H1 (cell line): ENCODE measurements around the gene KCNB1. TPM values are rescaled to one million over a fixed set of nuclear protein-coding genes. Genes with fewer than 3 reads are reported as not detected.

Experiments used
- CTCF ChIA-PET: fragments of 300-600 bp; sonication (Branson Sonifier 250); formaldehyde crosslinking; loops from one replicate; lab custom pipeline; 2021; ENCODE audit not compliant: partially characterized antibody; lab: Charles Lee
- POLR2A ChIA-PET: fragments of 300-600 bp; sonication (Branson Sonifier 250); formaldehyde crosslinking; loops from one replicate; lab custom pipeline; 2021; ENCODE audit warnings: inconsistent platforms; ENCODE audit not compliant: partially characterized antibody; lab: Charles Lee
- DNase-seq, 2 experiments: peaks; one replicate each; pipeline versions ENCODE4 v3.0.0 to v3.0.0-alpha.2; 2010 to 2022; ENCODE audit warnings: low spot score in 2 of 2, low read depth in 1 of 2, mixed read lengths in 1 of 2
- FAIRE-seq: peaks from 2 replicates; lab custom pipeline; 2011; peaks lifted over from hg19 to GRCh38; lab: Jason Lieb, UNC
- H2AFZ ChIP-seq: 2 replicates; pipeline ENCODE4 v1.8.1; 2012; ENCODE audit warnings: low read length, inconsistent platforms
- H2AK5ac ChIP-seq: 2 replicates; pipeline ENCODE4 v1.6.1; 2013; ENCODE audit warnings: low read depth, low read length
- H2BK120ac ChIP-seq: replicated peaks from 2 replicates; pipeline ENCODE3; 2013; ENCODE audit warnings: low read depth, low read length, inconsistent platforms
- H2BK12ac ChIP-seq: 2 replicates; pipeline ENCODE4 v1.6.1; 2013; ENCODE audit warnings: low read depth, low read length
- H2BK15ac ChIP-seq: 2 replicates; pipeline ENCODE4 v1.6.1; 2013; ENCODE audit warnings: low read length
- H2BK20ac ChIP-seq: 2 replicates; pipeline ENCODE4 v1.6.1; 2013; ENCODE audit warnings: low read length
- H2BK5ac ChIP-seq: 2 replicates; pipeline ENCODE4 v1.6.1; 2013; ENCODE audit warnings: low read depth, low read length
- H3K14ac ChIP-seq: 2 replicates; pipeline ENCODE4 v1.6.1; 2013; ENCODE audit warnings: inconsistent platforms; ENCODE audit not compliant: insufficient read length
- H3K18ac ChIP-seq: 2 replicates; pipeline ENCODE4 v1.6.1; 2013; ENCODE audit warnings: low read length; ENCODE audit errors: extremely low read depth
- H3K23ac ChIP-seq: 2 replicates; pipeline ENCODE4 v1.6.1; 2013; ENCODE audit warnings: inconsistent platforms; ENCODE audit not compliant: insufficient read length
- H3K23me2 ChIP-seq: 2 replicates; pipeline ENCODE4 v1.6.1; 2013; ENCODE audit warnings: low read depth, low read length
- H3K27ac ChIP-seq: 2 replicates; pipeline ENCODE4 v1.6.1; 2011; ENCODE audit warnings: low read depth, low read length, inconsistent platforms
- H3K27me3 ChIP-seq, 4 experiments: replicated peaks in 1 of 4; 1 replicate in 1 of 4; 2 replicates in 3 of 4; pipeline versions ENCODE4 v1.6.1 to v1.8.1; 2011 to 2013; ENCODE audit warnings: low read length in 3 of 4, mild to moderate bottlenecking in 3 of 4, inconsistent platforms in 2 of 4, mixed read lengths in 2 of 4, moderate library complexity in 1 of 4; ENCODE audit not compliant: control insufficient read depth in 3 of 4, insufficient read depth in 3 of 4; ENCODE audit errors: extremely low read depth in 1 of 4
- H3K36me3 ChIP-seq, 4 experiments: 2 replicates each; pipeline versions ENCODE4 v1.6.1 to v1.8.1; 2011 to 2013; ENCODE audit warnings: mild to moderate bottlenecking in 4 of 4, low read length in 3 of 4, moderate library complexity in 2 of 4, control low read depth in 1 of 4, inconsistent platforms in 1 of 4; ENCODE audit not compliant: insufficient read depth in 4 of 4, control insufficient read depth in 2 of 4
- H3K4ac ChIP-seq: replicated peaks from 2 replicates; pipeline ENCODE3; 2013; ENCODE audit warnings: low read length, low read depth, mixed read lengths, inconsistent platforms; ENCODE audit not compliant: insufficient read length
- H3K4me1 ChIP-seq, 4 experiments: replicated peaks in 1 of 4; 1 replicate in 1 of 4; 2 replicates in 3 of 4; pipeline versions ENCODE4 v1.6.1 to v1.8.1; 2011 to 2013; ENCODE audit warnings: low read length in 3 of 4, inconsistent platforms in 2 of 4, mixed read lengths in 1 of 4; ENCODE audit not compliant: insufficient read depth in 4 of 4, control insufficient read depth in 3 of 4
- H3K4me2 ChIP-seq, 2 experiments: 2 replicates each; pipeline versions ENCODE4 v1.6.1 to v1.8.1; 2011 to 2013; ENCODE audit warnings: low read depth in 2 of 2, low read length in 2 of 2, control low read depth in 1 of 2, inconsistent platforms in 1 of 2, mild to moderate bottlenecking in 1 of 2; ENCODE audit not compliant: insufficient read depth in 1 of 2
- H3K4me3 ChIP-seq, 4 experiments: fragments of 200-600, 300-600 bp in 1 of 4; sonication (generic), shearing (Covaris generic), sonication (Bioruptor Twin) in 1 of 4; 2 replicates each; pipeline versions ENCODE4 v1.5.1 to v1.8.1; 2011 to 2016; ENCODE audit warnings: low read length in 4 of 4, low read depth in 3 of 4, control low read depth in 2 of 4, inconsistent platforms in 2 of 4, mild to moderate bottlenecking in 2 of 4, mixed read lengths in 1 of 4, moderate library complexity in 1 of 4; ENCODE audit not compliant: insufficient read depth in 2 of 4; ENCODE audit errors: extremely low read depth in 1 of 4
- H3K56ac ChIP-seq: replicated peaks from 2 replicates; pipeline ENCODE3; 2013; ENCODE audit warnings: low read depth, mild to moderate bottlenecking, mixed read lengths, low read length, inconsistent platforms; ENCODE audit not compliant: insufficient read length
- H3K79me1 ChIP-seq: 2 replicates; pipeline ENCODE4 v1.6.1; 2013; ENCODE audit warnings: low read depth, low read length, control low read depth
- H3K79me2 ChIP-seq, 2 experiments: 2 replicates each; pipeline versions ENCODE4 v1.6.1 to v1.8.1; 2012 to 2013; ENCODE audit warnings: low read length in 2 of 2, mild to moderate bottlenecking in 2 of 2, inconsistent platforms in 1 of 2; ENCODE audit not compliant: insufficient read depth in 2 of 2, control insufficient read depth in 1 of 2
- H3K9ac ChIP-seq, 4 experiments: replicated peaks in 1 of 4; 1 replicate in 1 of 4; 2 replicates in 3 of 4; pipeline versions ENCODE4 v1.6.1 to v1.8.1; 2011 to 2013; ENCODE audit warnings: low read depth in 3 of 4, low read length in 3 of 4, control low read depth in 2 of 4, mild to moderate bottlenecking in 2 of 4, moderate library complexity in 2 of 4, inconsistent platforms in 1 of 4; ENCODE audit errors: extremely low read depth in 1 of 4
- H3K9me3 ChIP-seq, 2 experiments: 2 replicates each; pipeline versions ENCODE4 v1.6.1 to v1.8.1; 2012 to 2013; ENCODE audit warnings: mild to moderate bottlenecking in 2 of 2, moderate library complexity in 2 of 2, control low read depth in 1 of 2, inconsistent platforms in 1 of 2, low read depth in 1 of 2, low read length in 1 of 2, mixed read lengths in 1 of 2; ENCODE audit not compliant: insufficient read depth in 2 of 2
- H4K20me1 ChIP-seq, 2 experiments: replicated peaks in 1 of 2; 2 replicates each; pipeline versions ENCODE3 to v1.8.1; 2011 to 2013; ENCODE audit warnings: inconsistent platforms in 2 of 2, low read length in 2 of 2, mild to moderate bottlenecking in 1 of 2; ENCODE audit not compliant: insufficient read depth in 2 of 2, control insufficient read depth in 1 of 2
- H4K5ac ChIP-seq: 2 replicates; pipeline ENCODE4 v1.6.1; 2013; ENCODE audit warnings: low read length, low read depth, mixed read lengths, inconsistent platforms; ENCODE audit not compliant: insufficient read length
- H4K8ac ChIP-seq: 2 replicates; pipeline ENCODE4 v1.8.0; 2013; ENCODE audit warnings: mild to moderate bottlenecking, moderate library complexity, low read length, inconsistent platforms; ENCODE audit not compliant: insufficient read depth; ENCODE audit errors: extremely low read depth
- H4K91ac ChIP-seq: replicated peaks from 2 replicates; pipeline ENCODE3; 2013; ENCODE audit warnings: low read length, mixed read lengths, inconsistent platforms; ENCODE audit not compliant: insufficient read length
- EZH2 ChIP-seq: fragments of 200-600 bp; sonication (generic); IDR thresholded peaks from 2 replicates; pipeline ENCODE4 v1.7.1; 2012; ENCODE audit warnings: low read depth, mild to moderate bottlenecking, moderate library complexity, low read length, inconsistent platforms; ENCODE audit not compliant: severe bottlenecking
- SIRT6 ChIP-seq: IDR thresholded peaks from one replicate; pipeline ENCODE4 v1.7.1; 2012; ENCODE audit warnings: low read length, inconsistent platforms
- SUZ12 ChIP-seq: fragments of 200-600 bp; sonication (generic); IDR thresholded peaks from 2 replicates; pipeline ENCODE4 v1.6.1; 2012; ENCODE audit warnings: mild to moderate bottlenecking, inconsistent platforms, low read length, moderate library complexity, mixed read lengths
- WGBS, 2 experiments: shearing (Covaris generic) in 1 of 2; methylation state at CpG; one replicate each; pipeline versions ENCODE4 v1.1.6 to v1.1.7; 2013 to 2015; ENCODE audit warnings: low lambda C conversion rate in 2 of 2, mixed read lengths in 2 of 2, inconsistent platforms in 1 of 2, low coverage in 1 of 2, missing lambda C conversion rate in 1 of 2; ENCODE audit not compliant: insufficient replicate concordance in 2 of 2, insufficient coverage in 1 of 2, insufficient read length in 1 of 2; ENCODE audit errors: extremely low coverage in 1 of 2, missing lambda C conversion rate in 1 of 2; 5-methylcytosine and 5-hydroxymethylcytosine counted together
- polyA plus RNA-seq, 7 experiments: library from polyadenylated mRNA; depleted of rRNA in 3 of 7; stranded (reverse) in 5 of 7; unstranded in 2 of 7; fragments of >200 nt in 5 of 7; fragments of 200-250 nt in 2 of 7; gene quantifications; 1 replicate in 5 of 7; 2 replicates in 1 of 7; 4 replicates in 1 of 7; pipeline versions ENCODE4 v1.2.1 to v1.2.3, GENCODE V29; 2011 to 2013; ENCODE audit warnings: missing spikeins in 2 of 7, mixed read lengths in 2 of 7
- total RNA-seq: library from RNA; stranded (reverse); fragmentation: NEBNext Ultra II Directional; extraction: Animal tissue kit (Norgen Biotek cat#: 25700); gene quantifications from 2 replicates; pipeline ENCODE4 v1.2.1, GENCODE V29; 2021

The KCNB1 gene
- total and polyA plus RNA-seq, 2 of the 8 experiments (the other 6 are each of a cell fraction or from before 2014, with no cell fraction given): 0.58 to 0.67 TPM

DNA sequence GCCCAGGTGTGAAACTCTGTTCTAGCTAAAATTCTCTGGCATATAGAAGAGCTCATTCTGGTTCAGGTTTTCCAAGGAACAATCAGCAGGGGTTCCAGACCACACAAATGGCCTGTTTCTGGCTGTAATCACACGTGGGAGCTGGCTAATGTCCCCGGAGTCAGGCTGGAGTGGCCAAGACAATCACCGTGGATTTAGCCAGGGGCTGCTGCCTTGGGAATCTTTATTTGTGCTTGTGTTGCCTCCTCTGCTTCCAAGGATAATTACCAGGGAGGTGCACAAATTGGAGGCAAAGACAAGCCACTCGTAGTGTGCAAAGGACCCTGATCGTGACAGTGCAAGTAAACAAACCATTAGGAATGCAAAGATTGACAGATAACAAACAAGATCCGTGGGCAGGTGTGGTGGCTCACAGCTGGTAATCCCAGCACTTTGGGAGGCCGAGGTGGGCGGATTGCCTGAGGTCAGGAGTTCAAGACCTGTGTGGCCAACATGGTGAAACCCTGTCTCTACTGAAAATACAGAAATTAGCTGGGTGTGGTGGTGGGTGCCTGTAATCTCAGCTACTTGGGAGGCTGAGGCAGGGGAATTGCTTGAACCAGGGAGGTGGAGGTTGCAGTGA, 77.3 kb downstream of the KCNB1 start:
- Histone ChIP-seq H4K20me1 (no peaks in the 10 kb centered on the region), H3K9me3 (no peaks in the 10 kb centered on the region)
- FAIRE-seq: no peak
- no peak for TF ChIP-seq SIRT6
- no peak for TF ChIP-seq SUZ12
- TF ChIP-seq EZH2: no peak

More for the DNA sequence above, 77.3 kb downstream of the KCNB1 start:
- Histone ChIP-seq H4K8ac (no peak overlapping the region), H3K23me2 (no peaks in the 10 kb centered on the region), H3K27ac (no peak overlapping the region), H2BK5ac (peak overlapping the region; percentile 66; the same call in 1 of the 2 replicates), H3K36me3 (no peaks in the 10 kb centered on the region), H2BK120ac (no peak overlapping the region), H3K79me2 (no peaks in the 10 kb centered on the region), H2BK15ac (no peak overlapping the region), H3K4me3 (no peak overlapping the region), H3K27me3 (no peaks in the 10 kb centered on the region; a peak in 1 of 7 replicates), H3K23ac (no peak overlapping the region), H3K79me1 (no peaks in the 10 kb centered on the region), H3K4me1 (peaks cover 0 to 6% (median 0%) of the 10 kb centered on the region in 4 experiments; a peak in 2 of 7 replicates), H2AK5ac (no peak overlapping the region), H3K9ac (no peak overlapping the region), H2BK12ac (no peak overlapping the region), H2BK20ac (no peak overlapping the region), H4K5ac (no peak overlapping the region), H3K18ac (no peak overlapping the region), H4K91ac (no peak overlapping the region), H3K14ac (no peak overlapping the region), H3K4ac (no peak overlapping the region), H3K4me2 (no peak overlapping the region), H2AFZ (no peak overlapping the region), H3K56ac (no peak overlapping the region)
- ChIA-PET CTCF (interaction anchor here (0.6 to 5.1 kb wide), 11 partner anchors 8 to 133 kb away, joined by 3 to 37 read pairs (median 4); no protein-coding TSS in a partner anchor), POLR2A (interaction anchor here (0.7 kb wide), 1 partner anchor 46 kb away, joined by 3 read pairs; no protein-coding TSS in a partner anchor)
- WGBS, 2 experiments: 70% methylated on average over 8 of the region's 8 CpGs; no CpG with 5 or more reads in 1 of the 2 experiments
- no peak for DNase-seq
